HG02884 (cell line): ENCODE results near the gene MTARC2.

ENCODE experiments used
- ATAC-seq: cut with Tn5 transposase; IDR thresholded peaks from one replicate; pipeline ENCODE4 v1.9.1; 2021; ENCODE audit warnings: mild to moderate bottlenecking, moderate library complexity; ENCODE audit not compliant: unreplicated experiment

Gene MTARC2

DNA sequence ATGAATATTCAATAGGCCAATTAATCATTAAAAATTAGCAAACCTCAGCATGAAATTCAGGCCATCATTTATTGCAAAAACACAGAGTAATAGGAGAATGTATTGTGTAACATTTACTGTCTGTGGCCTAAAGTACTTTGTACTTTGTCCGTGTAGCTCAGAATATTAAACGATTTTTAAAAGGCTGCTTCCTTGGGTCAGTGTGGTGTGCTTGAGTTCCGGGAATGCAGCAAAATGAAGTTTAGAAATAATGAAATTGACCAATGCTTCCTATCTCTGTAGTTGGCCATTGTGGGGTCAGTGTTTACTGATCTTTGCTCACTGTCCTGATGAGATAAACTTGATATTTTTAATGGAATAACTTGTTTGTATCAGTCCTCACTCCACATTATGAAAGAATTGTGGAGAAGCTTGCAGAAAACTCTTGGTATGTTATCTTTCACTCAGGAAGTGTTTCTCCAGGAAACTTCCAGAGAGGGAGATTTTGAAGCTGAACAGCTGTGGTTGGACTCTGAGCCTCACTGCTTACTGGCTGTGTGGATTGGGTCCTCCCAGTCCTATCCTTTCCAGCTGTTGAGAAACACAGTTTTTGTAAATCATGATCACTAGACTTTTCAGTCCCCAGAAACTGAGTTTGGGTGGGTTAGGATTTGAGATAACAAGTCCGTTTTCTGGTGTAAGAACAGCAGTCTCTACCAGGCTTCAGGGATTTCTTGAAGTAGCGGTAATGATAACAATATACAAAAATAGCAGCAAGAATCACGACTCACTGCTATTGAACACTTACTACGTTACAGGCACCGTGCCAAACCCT lies 19.4 kb downstream of the MTARC2 start:
- no peak for ATAC-seq

DNA sequence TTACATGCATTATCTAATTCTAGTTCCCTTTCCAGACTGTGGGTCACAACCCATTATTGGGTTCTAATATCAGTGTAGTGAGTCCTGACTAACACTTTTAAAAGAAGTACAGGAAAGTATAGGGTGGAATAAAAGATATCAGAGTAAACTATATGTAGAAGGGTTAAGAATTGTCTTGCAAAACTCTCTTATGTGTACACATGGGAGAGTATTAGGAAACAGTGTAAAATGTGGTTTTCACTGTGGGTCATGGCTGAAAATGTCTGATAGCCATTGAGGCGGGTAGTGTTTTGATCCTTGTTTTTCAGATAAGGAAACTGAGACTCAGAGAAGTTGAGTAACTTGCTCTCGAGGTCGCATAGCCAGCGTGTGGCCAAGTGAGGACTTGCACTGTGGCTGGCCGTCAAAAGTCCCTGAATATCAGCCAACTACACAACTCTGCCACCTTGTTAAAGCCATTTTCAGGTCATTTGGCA lies 20.0 kb downstream of the MTARC2 start:
- ATAC-seq = no peak

GRCh38 chr1:220769205-220769604 lies 21.1 kb downstream of the MTARC2 start:
- no peak for ATAC-seq

DNA sequence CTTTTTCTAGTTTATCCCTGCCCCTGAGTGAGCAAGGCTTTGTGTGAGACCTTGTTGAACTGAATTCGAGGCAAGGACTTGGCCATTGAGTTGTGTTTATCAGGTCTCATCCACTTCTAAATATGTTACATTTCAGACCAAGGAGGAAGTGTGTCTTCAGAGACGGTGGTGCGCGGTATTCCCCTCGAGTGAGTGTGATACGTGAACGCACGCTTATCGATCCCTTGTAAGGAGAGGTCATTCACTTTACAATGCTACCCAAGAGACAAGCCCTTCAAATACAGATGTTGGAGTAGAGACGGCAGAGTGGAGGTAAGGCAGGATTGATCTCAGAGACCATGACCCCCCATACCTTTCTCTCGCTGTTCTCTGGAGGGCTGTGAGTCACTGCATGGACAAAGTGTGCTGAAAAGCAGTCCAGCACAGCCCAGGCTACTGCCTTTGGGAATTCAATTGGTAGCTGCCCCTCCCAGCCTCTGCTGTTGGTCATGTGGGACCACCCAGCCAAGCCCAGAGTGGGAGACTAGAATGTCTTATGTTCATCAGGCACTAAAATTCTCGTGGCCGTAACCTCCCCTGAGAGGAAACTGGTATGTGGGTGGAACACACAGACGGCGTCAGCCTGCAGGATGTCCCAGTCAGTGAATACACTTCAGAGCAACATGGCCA lies 22.3 kb downstream of the MTARC2 start:
- ATAC-seq = peak; percentile 69

DNA sequence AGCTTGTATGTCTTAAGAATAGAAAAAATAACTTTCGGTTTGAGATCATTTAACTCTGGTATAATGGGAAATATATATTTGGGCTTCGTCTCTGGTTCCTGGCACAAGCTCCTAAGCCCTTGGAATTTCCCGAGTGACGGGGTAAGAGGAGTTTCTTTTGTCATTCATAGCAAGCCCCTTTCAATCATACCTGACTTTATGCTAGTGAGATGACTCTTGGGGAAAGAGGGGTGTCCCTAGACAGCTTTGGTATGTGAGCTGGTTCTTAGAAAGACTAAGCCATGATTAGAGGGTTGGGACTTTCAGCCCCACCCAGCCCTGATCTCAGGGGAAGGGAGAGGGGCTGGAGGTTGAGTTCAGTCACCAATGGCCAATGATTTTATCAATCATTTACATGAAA lies 24.7 kb downstream of the MTARC2 start:
- no peak for ATAC-seq

DNA sequence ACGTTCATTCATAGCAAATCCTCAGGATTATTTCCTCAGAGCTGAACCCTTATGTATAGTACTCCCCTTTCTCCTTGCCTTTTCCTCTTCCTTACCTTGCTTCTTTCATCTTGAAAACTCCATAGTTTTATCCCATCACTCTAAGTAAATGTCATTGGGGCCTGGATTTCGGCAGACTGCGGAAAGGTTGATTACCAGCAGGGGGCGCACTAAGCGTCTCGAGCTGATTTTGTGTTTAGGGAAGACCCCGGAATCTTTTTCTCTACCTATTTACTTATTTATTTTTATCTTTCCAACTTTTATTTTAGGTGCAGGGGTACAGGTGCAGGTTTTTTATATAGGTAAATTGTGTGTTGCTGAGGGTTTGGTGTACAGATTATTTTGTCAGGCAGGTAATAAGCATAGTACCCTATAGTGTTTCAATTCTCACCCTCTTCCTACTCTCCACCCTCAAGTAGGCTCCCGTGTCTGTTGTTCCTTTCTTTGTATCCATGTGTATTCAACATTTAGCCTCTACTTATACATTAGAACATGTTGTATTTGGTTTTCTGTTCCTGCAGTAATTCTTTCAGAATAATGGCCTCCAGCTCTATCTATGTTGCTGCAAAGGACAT lies 27.2 kb downstream of the MTARC2 start:
- no peak for ATAC-seq

DNA sequence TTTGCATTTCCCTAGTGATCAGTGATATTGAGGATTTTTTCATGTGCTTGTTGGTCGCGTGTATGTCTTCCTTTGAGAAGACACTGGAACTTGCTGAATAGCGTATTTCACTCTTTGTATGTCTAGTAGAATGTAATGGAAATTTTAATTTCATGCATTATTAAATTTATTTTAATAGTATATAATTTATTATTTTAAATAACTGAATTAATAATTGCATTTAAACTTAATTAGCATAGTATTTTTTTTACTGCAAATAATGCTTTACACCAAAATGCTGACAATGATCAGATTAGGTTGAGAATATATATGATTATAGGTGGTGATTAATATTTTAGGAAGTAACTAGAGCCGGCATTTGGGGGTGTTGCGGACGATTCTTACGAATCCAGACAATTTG lies 28.1 kb downstream of the MTARC2 start:
- ATAC-seq = no peak

DNA sequence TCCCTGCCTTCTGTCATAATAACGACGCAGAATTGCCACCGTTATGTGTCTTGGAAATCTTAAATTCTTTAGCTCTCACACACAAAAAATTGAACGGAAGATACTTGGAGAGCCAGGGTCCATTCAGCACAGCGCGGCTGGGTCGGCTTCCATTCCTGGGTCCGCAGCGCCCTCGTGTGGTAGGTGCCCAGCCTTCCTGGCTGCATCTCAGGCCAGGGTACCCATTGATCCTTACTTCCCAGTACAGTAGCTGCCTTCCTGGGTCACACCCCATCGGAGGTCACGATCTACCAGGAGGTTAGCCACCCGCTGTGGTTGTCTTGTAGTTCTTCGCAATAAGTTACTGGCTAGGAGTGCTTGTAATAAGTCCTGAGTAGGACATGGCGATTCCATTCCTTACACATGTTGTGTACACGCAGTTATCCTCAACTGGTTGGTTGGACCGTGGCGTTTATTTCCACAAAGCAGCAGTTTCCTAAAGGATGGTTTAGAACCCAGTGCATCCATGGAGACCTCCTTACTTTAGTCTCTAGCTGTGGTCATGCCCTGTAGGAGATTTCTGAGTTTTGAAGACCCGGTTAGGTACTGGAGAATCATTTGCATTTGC lies 28.7 kb downstream of the MTARC2 start:
- ATAC-seq = peak; percentile 91

- no peak for ATAC-seq
Observed at GRCh38 chr1:220783453-220783852, 35.3 kb downstream of the MTARC2 start.

- no peak for ATAC-seq
Observed at GRCh38 chr1:220784751-220785150, 36.6 kb downstream of the MTARC2 start.

GRCh38 chr1:220785166-220786056 lies 37.3 kb downstream of the MTARC2 start:
- ATAC-seq = no peak

- ATAC-seq = no peak
Observed at GRCh38 chr1:220786057-220786336, 37.9 kb downstream of the MTARC2 start.

- peak; percentile 46 for ATAC-seq
Observed at GRCh38 chr1:220786337-220787068, 38.4 kb downstream of the MTARC2 start, which contains the start of gene MTARC1. Gene MTARC1, plus strand, starts transcription at chr1:220786913. Its CDS starts 32 bp downstream, at chr1:220786945.

GRCh38 chr1:220787069-220787619 lies 39.0 kb downstream of the MTARC2 start:
- ATAC-seq = peak; percentile 25

DNA sequence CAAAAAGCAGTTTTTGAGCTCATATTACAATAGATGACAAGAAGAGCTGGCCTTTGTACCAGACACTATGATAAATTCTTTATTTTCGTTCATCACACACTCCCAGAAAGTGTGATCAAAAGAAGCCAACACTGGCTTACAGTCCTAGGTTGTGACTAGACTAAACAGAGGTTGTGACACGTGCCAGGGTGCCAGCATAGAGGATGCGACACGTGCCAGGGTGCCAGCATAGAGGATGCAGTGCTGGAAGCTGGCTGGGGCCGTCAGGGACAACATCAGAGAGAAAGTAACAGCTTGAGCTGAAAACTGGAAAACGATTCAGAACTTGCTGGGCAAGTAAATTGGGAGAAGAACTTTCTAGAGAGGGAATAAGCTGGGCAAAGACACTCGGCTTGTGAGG lies 40.8 kb downstream of the MTARC2 start:
- no peak for ATAC-seq

GRCh38 chr1:220789532-220790147 lies 41.5 kb downstream of the MTARC2 start:
- no peak for ATAC-seq

DNA sequence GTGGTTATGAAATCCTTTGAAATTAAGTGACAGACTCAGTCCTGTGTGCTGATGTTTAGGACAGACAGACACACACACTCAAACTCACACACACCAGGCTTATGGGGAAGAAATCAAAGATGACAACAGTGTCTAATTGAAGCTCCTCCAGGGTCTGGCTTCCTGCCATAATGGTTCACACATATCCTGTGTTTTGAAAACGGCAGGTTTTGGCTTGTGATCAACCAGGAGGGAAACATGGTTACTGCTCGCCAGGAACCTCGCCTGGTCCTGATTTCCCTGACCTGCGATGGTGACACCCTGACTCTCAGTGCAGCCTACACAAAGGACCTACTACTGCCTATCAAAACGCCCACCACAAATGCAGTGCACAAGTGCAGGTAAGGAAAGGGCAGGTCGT lies 43.2 kb downstream of the MTARC2 start:
- ATAC-seq = no peak

DNA sequence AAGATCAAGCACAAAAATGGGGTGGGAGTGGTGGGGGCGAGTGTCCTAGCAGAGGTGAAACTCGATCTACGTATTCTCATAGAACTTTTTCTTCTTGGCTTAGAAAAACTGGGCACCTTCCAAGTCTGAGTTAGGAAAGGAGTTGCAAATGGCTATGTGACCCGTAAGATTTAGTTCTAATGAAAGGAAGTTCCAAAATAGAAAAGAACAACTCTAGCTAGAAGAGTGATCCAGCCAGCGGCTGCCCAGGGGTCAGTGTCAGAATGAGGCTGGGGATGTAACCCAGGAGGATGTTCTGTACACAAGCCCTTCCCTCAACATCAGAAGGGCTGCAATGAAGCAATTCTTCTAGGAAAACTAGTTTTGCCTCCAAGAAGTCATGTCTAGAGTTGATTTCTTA lies 43.8 kb downstream of the MTARC2 start:
- no peak for ATAC-seq

DNA sequence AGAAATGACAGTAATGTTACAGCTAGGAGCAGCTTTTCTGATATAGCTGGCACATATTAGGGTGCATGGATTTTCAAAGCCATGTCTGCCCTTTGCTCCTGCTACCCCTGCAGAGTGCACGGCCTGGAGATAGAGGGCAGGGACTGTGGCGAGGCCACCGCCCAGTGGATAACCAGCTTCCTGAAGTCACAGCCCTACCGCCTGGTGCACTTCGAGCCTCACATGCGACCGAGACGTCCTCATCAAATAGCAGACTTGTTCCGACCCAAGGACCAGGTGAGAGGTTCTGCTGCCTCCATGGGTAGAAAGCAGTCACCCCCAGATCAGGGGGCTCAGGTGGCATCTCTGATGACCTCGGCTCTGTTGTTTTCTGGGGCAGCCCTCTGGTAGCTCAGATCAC lies 48.4 kb downstream of the MTARC2 start:
- no peak for ATAC-seq
